ENCODE results near the gene ATP8B1.
"Not testable (repeated sequence)": the region's sequence is repeated elsewhere in the genome, so short reads cannot be mapped to it uniquely, and the experiment has no call there.

The ATP8B1 gene

GRCh38 chr18:57803103-57803969 lies at the start of gene ATP8B1:
Gene ATP8B1, minus strand, starts transcription at chr18:57803315. Its CDS starts 71,508 bp downstream, at chr18:57731807.
- DNase-seq: no peak

GRCh38 chr18:57850063-57850462 lies 46.9 kb upstream of the ATP8B1 start:
- DNase-seq: no peak

GRCh38 chr18:57848374-57848773 lies 45.3 kb upstream of the ATP8B1 start:
- not testable (repeated sequence) for DNase-seq

- DNase-seq: not testable (repeated sequence)
These were observed 44.3 kb upstream of the ATP8B1 start for GRCh38 chr18:57847431-57847830.

- DNase-seq: no peak
These were observed 43.1 kb upstream of the ATP8B1 start for GRCh38 chr18:57846258-57846657.

GRCh38 chr18:57845605-57846074 lies 42.5 kb upstream of the ATP8B1 start:
- no peak for DNase-seq

GRCh38 chr18:57844319-57844718 lies 41.2 kb upstream of the ATP8B1 start:
- no peak for DNase-seq

GRCh38 chr18:57843386-57843785 lies 40.3 kb upstream of the ATP8B1 start:
- no peak for DNase-seq

- no peak for DNase-seq
These were observed 38.5 kb upstream of the ATP8B1 start for GRCh38 chr18:57841568-57841967.

GRCh38 chr18:57839942-57840381 lies 36.8 kb upstream of the ATP8B1 start:
- no peak for DNase-seq

GRCh38 chr18:57837917-57838548 lies 34.9 kb upstream of the ATP8B1 start:
- no peak for DNase-seq

- DNase-seq: peak; percentile 51
These were observed 33.4 kb upstream of the ATP8B1 start for GRCh38 chr18:57836557-57836956.

- no peak for DNase-seq
These were observed 32.8 kb upstream of the ATP8B1 start for GRCh38 chr18:57835904-57836303.

GRCh38 chr18:57834616-57835015 lies 31.5 kb upstream of the ATP8B1 start:
- no peak for DNase-seq

GRCh38 chr18:57833441-57834101 lies 30.5 kb upstream of the ATP8B1 start:
- no peak for DNase-seq

GRCh38 chr18:57832730-57833129 lies 29.6 kb upstream of the ATP8B1 start:
- no peak for DNase-seq

GRCh38 chr18:57831597-57832377 lies 28.7 kb upstream of the ATP8B1 start:
- no peak for DNase-seq

- DNase-seq: no peak
These were observed 24.5 kb upstream of the ATP8B1 start for GRCh38 chr18:57827646-57828045.

GRCh38 chr18:57826252-57826651 lies 23.1 kb upstream of the ATP8B1 start:
- no peak for DNase-seq

- not testable (repeated sequence) for DNase-seq
These were observed 17.5 kb upstream of the ATP8B1 start for GRCh38 chr18:57820583-57820982.

GRCh38 chr18:57819671-57820460 lies 16.8 kb upstream of the ATP8B1 start:
- no peak for DNase-seq

- no peak for DNase-seq
These were observed 16.0 kb upstream of the ATP8B1 start for GRCh38 chr18:57819119-57819518.

Measured in NCI-H1694 treated with DMSO at 0.1 percent for 48 hours (cell line).